Measurements from ENCODE around the gene NUDT4B. TPM values are rescaled to one million over a fixed set of nuclear protein-coding genes. Genes with fewer than 3 reads are reported as not detected.
"Not testable (repeated sequence)": the region's sequence is repeated elsewhere in the genome, so short reads cannot be mapped to it uniquely, and the experiment has no call there.

NUDT4B gene
- 10.7 and 31.9 TPM in 2 replicates for total RNA-seq (2014; rRNA removed; shearing (Covaris generic))

GRCh38 chr1:148748563-148749334, at the start of gene NUDT4B:
TSS of gene NUDT4B (plus strand) at chr1:148748774. CDS start at chr1:148748953, 179 bp downstream.
- DNase-seq (ENCODE audit: low read depth) = not testable (repeated sequence)

GRCh38 chr1:148699357-148699756, 49.2 kb upstream of the NUDT4B start:
- DNase-seq (ENCODE audit: low read depth) = not testable (repeated sequence)

DNA sequence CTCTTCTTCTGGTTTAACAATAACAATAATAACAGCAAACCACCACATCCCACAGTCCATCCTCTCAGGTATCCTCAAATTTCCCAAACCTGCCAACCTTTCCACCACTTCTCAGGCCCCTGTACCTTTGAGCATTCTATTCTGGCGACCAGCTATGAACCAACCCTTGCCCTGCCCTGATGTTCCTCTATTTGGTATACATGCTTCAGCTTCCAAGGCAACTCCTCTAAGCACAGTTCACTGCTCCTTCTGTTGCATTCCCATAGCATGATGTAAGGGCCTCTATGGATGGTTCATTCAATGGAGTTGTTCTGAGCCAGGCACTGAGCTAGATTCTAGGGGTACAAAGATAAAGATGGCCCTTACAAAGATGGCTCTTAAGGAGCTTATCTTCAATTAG, 46.3 kb upstream of the NUDT4B start:
- DNase-seq (ENCODE audit: low read depth) = not testable (repeated sequence)

- not testable (repeated sequence) for DNase-seq (ENCODE audit: low read depth)
These were observed 44.5 kb upstream of the NUDT4B start for GRCh38 chr1:148703973-148704591.

GRCh38 chr1:148705316-148705948, 43.1 kb upstream of the NUDT4B start:
- not testable (repeated sequence) for DNase-seq (ENCODE audit: low read depth)

DNA sequence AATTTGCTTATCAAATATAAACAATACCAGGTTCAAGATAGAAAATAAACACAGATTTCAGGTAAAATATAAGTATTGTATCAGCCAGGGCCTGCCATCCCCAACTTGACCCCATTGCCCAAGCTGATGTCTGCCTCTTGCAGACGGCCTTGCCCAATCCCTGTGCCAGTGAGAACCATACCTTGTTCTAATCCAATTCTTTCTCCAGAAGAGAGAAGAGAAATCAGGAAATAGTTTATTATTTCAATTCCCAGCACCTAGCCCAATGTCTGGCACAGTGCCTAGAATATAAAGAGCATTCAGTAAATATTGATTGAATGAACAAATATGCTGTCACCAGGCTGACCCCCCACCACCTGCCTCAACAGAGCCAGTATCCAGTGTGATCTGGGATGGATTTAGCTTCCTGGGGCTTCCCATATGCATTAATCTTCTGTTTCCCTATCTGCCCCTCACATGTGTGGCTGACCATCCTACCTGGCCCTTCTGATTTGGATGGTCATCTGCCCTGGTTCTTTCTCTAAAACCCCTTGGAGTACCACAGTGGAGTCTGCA, 39.7 kb upstream of the NUDT4B start:
- DNase-seq (ENCODE audit: low read depth) = not testable (repeated sequence)

- DNase-seq (ENCODE audit: low read depth) = not testable (repeated sequence)
These were observed 37.6 kb upstream of the NUDT4B start for GRCh38 chr1:148710772-148711523.

DNA sequence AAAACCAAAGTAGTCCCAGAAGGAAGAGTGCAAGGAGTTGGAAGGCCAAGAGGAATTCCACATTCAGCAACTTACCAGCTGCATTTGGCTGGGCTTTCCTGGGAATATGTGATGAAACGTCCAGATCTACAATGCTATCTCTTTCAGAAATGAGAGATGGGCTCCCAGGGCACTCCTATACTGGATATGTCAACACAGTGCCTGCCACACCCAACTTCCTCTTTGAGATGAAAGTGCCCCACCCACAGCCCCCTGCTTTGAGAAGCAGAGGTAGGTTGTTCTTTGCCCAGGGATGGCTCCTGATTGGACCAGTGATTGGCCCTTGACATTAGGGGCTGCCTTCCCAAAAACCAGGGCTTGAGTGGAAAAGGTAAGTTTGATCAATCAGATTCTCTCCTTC, 36.2 kb upstream of the NUDT4B start:
- not testable (repeated sequence) for DNase-seq (ENCODE audit: low read depth)

- not testable (repeated sequence) for DNase-seq (ENCODE audit: low read depth)
These were observed 33.1 kb upstream of the NUDT4B start for GRCh38 chr1:148715518-148715917.

DNA sequence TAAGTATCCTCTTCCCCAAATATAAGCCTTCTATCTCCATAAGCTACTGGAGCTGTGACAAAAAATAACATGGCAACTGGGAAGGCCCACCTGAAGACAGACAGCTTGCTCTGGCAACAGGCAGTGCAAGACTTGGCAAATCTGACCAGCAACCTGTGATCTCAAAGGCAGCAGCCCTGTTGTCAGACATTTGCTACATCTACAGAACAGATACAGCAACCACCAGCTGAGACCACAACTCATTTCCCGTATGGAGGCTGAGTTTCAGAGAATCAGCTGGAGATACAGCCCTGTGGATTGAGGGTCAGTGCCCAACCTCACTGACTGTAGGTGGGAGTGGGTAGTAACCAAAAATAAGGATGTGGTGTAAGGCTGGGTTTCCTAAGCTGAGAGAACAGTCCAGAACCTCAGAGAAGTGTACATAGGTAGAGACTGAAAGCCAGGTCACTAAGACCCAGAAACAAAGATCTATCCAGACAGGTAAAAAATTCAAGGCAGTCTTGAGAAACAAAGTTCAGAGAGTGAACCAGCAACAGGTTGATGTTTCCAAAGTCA, 31.5 kb upstream of the NUDT4B start:
- not testable (repeated sequence) for DNase-seq (ENCODE audit: low read depth)

GRCh38 chr1:148720918-148721317, 27.7 kb upstream of the NUDT4B start:
- not testable (repeated sequence) for DNase-seq (ENCODE audit: low read depth)

DNA sequence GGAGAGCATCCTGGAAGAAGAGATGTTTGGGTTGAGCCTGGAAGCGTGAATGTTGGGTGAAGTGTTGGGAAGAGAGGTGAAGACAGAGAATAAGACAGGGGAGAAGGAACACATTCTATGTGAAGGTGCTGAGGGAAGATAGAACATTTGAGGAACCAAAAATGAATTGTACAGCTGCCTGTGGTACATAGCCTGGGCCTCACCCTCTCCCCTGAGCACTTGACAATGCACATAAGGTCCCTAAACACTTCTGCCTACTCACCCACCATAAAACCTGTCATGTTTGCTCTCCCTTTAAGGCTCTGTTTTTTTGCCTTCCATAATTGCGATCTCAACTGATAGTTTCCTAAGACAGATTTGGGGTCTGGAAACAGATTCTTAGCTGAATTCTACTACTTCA, 25.8 kb upstream of the NUDT4B start:
- not testable (repeated sequence) for DNase-seq (ENCODE audit: low read depth)

DNA sequence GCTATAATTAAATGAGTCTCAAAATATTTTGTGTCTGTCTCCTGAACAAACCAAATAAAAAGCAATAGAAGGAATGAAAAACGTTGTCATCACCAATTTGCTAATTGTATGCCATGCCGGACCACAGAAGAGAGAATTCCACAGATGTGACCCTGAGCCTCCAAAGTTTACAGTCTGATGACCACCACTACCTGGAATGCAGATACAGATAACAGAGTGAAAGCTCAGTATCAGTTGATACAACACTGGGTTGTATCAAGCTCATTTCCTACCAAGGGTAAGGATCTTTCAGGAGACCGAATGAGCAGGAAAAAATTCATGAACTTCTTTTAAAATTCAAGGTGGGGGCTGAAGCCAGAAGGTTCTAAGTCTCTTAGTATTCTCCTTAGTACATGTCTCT, 25.1 kb upstream of the NUDT4B start:
- not testable (repeated sequence) for DNase-seq (ENCODE audit: low read depth)

DNA sequence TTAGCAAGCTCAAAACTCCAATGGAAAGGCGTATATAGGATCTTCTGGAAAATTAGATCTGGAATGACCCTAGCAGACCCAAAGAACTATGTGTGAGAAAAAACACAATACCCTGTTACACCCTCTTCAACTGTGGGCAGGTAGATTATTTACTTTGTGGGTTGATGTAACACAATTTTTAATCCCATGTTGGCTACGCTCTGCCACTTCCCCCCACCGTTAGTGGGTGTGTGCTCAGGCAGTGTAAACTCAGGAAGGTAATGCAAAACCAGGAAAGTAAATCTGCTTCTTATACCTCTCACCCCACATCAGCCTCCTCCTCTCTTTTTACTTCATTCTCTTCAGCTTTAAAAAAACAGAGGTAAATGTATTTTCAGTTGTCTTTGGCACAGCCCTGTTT, 23.7 kb upstream of the NUDT4B start:
- not testable (repeated sequence) for DNase-seq (ENCODE audit: low read depth)

DNA sequence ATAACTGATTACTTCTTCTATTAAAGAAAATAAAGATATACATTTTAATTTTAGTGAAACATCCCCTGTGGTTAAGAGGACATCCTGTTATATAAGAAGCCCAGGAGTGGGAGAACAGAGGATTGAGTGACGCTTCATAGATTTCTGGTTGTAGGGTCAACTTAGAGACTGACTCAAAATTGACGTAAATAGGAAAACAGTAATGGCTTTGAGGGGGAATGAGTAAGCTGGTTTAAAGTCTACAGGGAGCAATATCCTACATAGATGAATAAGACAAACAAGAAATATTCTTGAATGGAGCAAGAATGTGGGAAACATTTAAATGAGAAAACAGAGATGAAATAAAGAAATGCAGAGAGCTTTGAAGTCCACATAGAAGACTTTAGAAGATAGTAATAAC, 20.7 kb upstream of the NUDT4B start:
- DNase-seq (ENCODE audit: low read depth) = not testable (repeated sequence)

DNA sequence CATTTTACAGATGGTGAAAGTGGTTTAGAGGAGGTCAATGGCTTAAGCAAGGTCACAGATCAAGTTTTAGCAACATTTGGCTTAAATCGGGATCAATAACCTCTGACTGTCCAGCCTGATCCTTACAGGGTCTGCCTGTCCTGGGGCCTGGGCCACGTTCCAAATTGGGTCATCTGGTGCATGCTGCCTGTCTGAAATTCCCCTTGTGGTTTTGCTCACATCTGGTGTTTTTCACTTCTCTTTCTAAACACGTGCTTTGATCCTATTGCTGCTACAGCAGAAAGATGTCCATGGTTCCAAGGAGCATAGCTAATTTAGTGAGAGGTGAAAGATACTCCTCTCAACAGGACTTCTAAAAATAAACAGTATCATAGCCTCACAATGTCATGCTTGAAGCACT, 19.4 kb upstream of the NUDT4B start:
- DNase-seq (ENCODE audit: low read depth) = not testable (repeated sequence)

GRCh38 chr1:148729541-148729940, 19.0 kb upstream of the NUDT4B start:
- not testable (repeated sequence) for DNase-seq (ENCODE audit: low read depth)

DNA sequence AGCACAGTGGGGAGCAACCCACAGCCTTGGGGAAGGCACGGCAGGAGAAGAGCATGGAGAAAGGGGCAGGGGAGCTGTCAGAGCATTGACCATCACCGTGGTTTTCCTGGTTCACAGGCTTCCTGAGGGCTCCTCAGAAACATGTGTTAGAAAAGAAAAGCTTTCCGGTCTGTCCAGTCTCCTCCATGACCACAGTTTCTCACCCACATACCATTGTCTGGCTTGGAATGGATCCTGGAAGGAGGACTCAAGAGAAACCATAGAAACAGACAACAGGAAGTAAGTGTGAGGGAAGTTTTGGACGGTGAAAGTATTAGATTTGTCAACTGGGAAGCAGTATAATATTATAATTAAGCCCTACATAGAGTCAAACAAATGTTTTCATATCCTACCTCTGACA, 16.3 kb upstream of the NUDT4B start:
- not testable (repeated sequence) for DNase-seq (ENCODE audit: low read depth)

GRCh38 chr1:148733585-148734310, 14.8 kb upstream of the NUDT4B start:
- DNase-seq (ENCODE audit: low read depth) = not testable (repeated sequence)

GRCh38 chr1:148734311-148734662, 14.3 kb upstream of the NUDT4B start:
- DNase-seq (ENCODE audit: low read depth) = not testable (repeated sequence)

GRCh38 chr1:148735538-148735937, 13.0 kb upstream of the NUDT4B start:
- DNase-seq (ENCODE audit: low read depth) = not testable (repeated sequence)

Measured in M059J (cell line).